NCI-H526 treated with DMSO at 0.1 percent for 48 hours (cell line): Measurements from ENCODE around the gene SCNN1G.

ENCODE experiments used
- DNase-seq: peaks from one replicate; lab custom pipeline; 2025; lab: John Stamatoyannopoulos, UW

The SCNN1G gene

DNA sequence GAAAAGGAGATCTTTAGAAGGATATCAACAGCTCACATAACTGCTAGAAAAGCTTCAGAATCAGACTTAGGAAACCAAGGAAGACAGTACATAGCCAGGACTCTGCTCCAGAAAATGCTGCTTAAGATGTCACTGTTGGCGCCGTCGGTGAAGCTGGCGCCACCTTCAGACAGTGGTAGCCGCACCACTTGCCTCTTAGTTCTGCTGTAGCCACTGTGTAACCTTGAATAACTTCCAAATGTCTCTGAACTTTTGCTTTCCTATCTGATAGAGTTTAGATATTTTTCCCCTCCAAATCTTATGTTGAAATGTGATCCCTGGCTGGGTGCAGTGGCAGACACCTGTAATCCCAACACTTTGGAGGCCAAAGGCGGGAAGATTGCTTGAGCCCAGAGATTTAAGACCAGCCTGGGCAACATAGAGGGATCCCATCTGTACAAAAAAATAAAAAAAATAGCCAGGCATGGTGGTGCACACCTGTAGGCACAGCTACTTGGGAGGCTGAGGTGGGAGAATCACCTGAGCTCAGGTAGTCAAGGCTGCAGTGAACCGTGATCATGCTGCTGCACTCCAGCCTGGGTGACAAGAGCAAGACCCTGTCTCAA, 27.0 kb upstream of the SCNN1G start:
- no peak for DNase-seq

DNA sequence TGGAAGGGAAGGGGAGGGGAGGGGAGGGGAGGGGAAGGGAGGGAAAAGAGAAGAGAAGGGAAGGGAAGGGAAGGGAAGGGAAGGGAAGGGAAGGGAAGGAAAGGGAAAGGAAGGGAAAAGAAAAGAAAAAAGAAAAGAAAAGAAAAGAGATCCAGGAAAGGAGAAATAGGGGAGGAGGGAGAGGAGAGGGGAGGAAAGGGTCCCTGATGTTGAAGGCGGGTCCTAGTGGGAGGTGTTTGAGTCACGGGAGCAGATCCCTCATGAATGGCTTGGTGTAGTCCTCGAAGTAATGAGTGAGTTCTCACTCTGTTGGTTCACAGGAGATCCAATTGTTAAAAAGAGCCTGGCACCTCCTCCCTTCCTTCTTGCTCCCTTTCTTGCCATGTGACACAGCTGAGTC, 26.4 kb upstream of the SCNN1G start:
- no peak for DNase-seq

DNA sequence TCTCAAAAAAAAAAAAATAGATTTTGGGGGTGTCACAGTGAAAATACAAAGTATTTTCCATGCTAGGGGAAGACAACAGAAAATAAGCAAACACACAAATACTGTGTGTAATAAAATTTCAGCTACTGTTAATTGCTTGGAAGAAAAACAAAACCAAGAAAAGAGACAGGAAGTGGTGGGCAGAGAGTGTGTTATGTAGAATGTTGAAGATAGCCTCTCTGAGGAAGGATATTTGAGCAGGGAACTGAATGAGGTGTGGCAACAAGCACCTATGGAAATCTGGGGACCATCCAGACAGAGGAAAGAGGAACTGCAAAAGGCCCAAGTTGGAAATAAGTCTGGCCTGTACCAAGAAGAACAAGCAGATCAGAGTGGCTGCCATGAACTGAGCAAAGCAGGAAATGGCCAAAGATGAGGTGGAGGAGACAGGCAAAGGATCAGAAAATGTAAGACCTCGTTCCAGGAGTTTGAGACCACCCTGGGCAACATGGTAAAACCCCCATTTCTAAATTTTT, 25.5 kb upstream of the SCNN1G start:
- DNase-seq = no peak

DNA sequence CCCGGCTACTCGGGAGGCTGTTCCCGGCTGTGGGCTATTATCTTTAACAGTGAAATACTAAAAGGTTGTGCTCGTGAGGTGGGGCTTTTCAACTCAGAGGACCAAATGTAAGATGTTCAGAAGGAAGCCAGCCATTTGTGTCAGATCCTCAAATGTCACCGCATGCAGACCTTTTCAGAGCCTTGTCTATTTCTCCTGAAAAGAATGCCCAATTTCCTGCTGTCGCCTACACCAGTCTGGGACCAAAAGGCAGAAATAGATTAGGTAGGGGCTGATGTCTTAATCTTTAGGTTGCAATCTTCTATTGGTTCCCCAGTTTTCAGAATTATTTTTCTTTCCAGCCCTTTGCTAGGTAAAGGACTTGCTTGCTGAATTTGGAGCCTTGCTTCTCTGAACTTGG, 24.4 kb upstream of the SCNN1G start:
- no peak for DNase-seq

DNA sequence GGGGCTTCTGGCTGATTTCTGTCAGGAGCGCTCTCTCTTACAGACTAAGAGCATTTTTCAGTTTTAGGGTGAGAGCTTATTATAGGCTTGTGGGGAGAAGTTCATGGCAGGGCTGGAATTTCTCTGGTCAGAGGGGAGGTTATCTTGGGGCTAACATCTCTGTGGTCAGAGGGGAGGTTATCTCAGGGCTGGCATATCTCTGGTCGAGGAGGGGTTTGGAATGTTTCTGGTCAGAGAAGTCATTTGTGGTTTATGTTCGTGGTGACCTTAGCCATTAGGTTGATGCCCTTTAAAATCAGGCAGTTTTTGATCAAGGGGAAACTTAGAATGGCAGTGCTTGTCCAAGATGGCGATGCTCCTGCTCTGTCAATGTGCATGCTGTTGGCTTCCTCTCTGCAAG, 22.5 kb upstream of the SCNN1G start:
- DNase-seq = no peak

DNA sequence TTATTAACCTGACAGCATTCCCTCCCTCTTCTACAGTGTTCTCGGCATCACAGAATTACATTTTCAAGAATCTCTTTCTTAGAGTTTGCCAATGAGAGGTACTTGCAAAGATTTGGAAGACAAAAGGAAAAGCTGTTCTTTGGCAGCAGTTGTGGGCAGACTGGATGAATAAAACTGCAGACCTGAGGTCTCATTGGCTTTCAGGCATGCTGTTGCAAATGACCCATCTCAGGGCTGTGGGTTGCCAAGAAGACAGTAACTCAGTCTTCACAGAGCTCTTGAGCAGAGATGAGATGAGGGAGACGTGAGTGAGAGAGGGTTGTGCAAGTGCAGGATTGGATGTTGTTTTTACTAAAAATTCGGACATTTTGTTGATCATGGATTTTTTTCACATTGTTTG, 22.0 kb upstream of the SCNN1G start:
- DNase-seq = no peak

DNA sequence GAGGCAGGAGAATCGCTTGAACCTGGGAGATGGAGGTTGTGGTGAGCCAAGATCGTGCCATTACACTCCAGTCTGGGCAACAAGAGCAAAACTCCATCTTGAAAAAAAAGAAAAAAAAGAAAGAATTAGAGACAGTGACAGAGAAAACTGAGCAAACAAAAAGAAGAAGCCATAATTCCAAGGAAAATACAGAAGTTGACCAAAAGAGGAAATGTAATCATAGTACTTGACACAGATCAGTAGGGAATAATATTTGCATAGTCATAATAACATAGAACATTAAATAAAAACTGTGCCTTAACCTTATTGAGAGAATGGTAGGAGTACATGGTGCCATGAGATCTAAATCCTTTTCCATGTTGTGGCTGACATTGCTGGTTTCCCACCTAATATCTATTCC, 18.6 kb upstream of the SCNN1G start:
- DNase-seq = no peak

DNA sequence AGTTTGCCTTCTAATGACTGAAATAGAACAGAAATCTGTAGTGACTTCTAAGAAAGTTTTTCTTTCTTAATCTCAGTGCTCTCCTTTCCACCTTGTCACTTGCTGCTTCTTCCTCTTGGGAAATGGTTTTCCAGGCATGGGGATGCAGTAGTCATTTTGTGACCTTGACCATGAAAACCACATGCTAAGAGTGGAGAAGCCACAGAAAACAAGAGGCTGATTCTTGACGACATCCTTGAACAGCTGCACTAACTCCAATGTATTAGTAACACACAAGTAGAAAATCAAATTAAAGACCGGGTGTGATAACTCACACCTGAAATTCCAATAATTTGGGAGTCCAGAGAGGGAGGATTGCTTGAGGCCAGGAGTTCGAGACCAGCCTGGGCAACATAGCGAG, 17.8 kb upstream of the SCNN1G start:
- DNase-seq = no peak

DNA sequence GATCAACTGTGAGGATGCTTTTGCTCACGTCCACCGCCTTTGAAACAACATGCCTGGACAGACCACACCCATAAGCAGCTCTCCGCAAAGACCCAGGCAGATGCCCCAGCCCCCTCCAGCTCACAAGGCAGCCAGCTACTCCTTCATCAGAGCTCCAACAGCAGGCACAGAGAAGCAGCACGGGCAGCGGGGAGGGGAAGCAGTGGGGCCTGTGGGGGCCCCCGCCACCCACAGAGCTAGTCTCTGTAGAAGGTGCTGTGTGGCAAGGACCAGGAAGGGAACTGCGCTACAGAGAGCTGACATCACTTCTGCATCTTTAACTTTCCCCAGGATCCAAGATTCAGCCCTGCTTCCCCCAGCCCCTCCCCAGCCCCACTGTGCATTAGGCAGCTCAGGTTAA, 10.0 kb upstream of the SCNN1G start:
- DNase-seq = no peak

DNA sequence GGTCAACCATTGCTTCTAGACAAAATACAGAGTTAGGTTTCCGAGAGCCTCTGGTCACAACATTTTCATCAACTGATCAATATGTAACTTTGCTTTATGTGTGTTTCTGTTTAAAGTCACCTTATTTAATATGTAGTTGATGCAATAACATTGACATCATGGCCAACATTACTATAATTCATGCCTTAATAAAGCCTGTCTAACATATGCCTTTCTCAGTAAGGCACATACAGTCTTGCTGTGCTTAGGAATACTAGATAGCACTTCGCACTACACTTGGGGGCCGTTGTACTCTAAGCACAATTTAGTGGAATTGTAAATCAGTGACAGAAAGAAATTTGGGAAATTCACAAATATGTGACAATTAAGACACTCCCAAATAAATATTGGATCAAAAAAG, 9.6 kb upstream of the SCNN1G start:
- DNase-seq = no peak

DNA sequence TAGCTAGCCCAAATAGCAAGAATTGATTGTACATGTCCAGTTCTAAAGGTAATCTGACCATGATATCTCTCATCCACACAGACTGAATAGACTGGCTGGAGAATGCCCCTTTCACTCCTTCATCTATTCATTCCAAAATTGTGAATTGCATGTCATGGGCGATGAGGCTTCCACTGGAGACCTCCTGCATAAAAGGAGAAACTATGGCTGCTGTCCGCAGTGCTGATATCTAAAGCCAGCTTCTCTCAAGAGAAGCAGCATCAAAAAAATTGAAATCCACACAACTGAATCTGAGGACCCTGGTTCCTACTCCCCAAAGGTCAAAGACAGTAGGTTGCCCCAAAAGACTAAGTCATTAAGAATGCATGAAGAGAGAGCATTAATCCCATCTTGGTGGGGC, 7.9 kb upstream of the SCNN1G start:
- no peak for DNase-seq

DNA sequence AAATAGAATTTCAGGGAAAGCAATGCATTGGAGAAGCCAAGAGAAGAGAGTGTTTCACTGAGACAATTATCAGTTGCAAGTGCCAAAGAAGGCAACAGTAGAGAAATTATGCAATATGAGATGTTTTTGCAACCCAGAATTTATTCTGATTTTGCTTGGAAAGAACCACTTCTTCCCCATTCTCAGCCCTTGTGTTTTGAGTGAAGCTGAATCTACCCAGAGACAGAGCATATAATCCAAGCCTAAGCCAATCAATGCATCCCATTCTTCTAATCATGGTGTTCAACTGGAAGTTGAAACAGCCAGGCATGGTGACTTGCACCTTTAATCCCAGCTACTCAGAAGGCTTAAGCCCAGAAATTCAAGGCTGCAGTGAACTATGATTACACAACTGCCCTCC, 6.9 kb upstream of the SCNN1G start:
- no peak for DNase-seq

DNA sequence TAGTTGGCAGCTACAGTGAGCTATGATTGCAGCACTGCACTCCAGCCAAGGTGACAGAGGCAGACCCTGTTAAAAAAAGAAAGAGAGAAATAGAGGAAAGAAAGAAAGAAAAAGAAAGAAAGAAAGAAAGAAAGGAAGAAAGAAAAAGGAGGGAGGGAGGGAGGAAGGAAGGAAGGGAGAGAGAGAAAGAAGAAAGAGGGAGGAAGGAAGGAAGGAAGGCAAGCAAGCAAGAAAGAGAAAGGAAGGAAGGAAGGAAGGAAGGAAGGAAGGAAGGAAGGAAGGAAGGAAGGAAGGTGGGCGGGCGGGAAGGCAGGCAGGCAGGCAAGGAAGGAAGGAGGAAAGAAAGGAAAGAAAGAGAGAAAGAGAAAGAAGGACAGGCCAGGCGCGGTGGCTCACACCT, 1.0 kb upstream of the SCNN1G start:
- DNase-seq = no peak

DNA sequence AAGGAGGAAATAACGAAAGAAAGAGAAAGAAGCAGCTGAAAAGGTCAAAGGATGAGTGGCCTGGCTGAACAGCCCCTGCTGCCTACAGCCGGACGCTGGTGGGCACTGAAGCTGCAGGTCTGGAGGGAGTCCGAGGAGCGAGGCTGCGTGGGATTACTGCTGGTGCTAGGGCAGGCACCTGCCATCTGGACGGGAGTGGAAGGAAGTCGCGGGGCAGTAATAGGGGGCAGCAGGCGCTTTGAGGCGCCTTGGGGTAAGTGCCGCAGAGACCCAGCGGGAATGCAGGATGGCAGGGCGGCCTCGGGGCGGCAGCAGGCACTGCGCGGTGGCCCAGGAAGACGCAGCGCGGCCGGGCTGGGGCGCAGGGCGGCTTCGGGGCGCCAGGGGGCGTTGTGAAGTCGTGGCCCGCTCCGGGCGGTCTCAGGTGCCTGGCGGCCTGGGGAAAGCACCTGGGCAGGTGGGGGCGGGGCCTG, 303 bp upstream of the SCNN1G start:
- DNase-seq = peak; percentile 82

DNA sequence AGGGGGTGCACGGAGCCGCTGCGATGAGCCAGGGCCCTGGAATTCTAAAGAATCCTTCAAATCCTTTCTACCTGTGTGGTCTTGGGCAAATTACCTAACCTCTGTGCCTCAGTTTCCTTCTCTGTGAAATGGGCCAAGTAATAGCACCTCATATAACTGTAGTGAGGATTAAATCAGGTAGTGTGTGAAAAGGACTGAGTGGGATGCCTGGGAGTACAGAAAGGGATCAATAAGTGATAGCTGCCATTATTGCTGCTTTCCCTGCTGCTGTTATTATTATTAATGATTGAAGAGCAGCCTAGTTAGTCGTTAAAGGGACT, 958 bp downstream of the SCNN1G start:
- DNase-seq = no peak

DNA sequence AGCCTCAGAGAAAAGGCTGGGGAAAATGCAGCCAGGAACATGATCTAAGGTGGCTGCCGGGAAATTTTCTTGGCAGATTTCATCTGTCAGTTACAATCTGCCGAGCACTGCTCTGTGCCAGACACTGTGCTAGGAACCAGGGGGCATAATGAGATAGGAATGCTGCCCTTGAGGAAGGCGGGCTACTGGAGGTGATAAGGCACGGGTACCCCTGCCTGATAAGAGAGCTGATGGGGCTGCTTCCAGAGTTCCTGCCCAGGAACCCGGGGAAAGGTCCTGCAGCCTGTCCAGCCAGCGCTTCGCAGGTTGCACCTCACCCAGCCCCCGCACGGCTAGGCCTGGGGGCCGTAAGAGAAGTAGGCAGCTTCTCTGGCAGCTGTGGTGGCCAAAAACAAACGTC, 3.1 kb downstream of the SCNN1G start:
- no peak for DNase-seq

DNA sequence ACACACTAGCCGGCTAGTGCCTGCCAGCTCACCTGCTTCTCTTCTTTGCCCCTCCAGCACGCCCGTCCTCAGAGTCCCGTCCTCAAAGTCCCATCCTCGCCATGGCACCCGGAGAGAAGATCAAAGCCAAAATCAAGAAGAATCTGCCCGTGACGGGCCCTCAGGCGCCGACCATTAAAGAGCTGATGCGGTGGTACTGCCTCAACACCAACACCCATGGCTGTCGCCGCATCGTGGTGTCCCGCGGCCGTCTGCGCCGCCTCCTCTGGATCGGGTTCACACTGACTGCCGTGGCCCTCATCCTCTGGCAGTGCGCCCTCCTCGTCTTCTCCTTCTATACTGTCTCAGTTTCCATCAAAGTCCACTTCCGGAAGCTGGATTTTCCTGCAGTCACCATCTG, 3.6 kb downstream of the SCNN1G start:
- no peak for DNase-seq

DNA sequence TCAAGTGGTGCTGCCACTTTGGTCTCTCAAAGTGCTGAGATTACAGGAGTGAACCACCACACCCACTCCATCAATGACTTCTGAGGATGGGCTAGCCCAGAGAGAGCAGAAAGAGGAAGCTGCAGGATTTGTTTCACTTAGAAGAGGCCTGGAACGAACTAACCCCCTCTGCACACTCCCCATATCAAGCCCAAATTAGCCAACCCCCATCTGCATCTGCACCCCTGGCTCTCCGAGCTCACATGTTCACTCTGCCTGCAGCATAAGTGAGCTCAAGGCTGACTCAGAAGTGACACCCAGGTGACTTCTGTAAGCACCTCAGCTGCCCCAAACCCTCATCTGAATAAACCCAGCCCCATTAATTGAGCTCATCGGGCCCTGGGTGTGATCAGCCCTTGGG, 4.8 kb downstream of the SCNN1G start:
- DNase-seq = no peak

DNA sequence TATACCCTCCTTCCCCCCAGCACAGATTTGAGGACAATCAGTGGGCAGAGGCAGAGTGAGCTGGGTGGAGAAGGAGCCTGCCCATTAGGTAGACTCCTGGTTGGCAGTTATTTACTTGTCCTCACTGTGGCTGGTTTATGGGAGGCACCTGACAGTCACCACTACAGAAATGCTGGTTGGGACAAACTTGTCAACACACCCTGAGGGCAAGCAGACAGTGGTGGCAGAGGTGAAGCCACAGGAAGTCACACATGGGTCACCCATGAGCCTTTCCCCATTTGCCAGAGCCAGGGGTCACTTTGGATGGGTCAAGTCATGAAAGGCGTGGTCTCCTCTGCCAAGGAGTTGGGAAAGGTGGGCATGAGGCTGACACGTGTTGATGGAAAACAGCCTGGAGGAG, 6.4 kb downstream of the SCNN1G start:
- no peak for DNase-seq

DNA sequence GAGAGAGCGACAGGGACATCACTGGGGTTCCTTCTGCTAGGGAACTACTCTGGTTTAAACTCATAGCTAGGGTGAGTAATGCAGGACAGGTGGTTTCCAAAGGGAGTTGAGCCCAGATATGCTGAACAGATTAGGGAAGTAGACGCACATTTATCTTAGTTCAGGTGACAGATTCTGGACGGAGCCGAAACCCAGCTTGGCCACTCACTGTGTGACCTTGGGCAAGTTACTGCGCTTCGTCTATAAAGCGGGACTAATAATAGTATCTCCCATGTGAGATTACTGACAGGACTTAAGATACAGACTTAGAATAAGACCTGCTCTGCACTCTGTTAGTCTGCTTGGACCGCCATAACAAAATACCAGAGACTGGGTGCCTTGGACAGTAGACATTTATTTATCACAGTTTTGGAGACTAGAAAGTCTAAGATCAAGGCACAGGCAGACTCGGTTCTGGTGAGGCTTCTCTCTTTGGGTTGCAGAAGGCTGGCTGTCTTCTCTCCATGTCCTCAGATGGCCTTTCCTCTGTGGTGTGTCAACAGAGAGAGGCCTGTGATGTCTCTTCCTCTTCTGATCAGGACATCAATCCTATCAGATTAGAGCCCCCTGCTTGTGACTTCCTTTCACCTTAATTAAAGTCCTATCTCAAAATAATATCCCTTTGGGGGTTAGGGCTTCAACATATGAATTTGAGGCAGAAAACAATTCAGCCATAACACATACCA, 12.1 kb downstream of the SCNN1G start:
- DNase-seq = no peak

DNA sequence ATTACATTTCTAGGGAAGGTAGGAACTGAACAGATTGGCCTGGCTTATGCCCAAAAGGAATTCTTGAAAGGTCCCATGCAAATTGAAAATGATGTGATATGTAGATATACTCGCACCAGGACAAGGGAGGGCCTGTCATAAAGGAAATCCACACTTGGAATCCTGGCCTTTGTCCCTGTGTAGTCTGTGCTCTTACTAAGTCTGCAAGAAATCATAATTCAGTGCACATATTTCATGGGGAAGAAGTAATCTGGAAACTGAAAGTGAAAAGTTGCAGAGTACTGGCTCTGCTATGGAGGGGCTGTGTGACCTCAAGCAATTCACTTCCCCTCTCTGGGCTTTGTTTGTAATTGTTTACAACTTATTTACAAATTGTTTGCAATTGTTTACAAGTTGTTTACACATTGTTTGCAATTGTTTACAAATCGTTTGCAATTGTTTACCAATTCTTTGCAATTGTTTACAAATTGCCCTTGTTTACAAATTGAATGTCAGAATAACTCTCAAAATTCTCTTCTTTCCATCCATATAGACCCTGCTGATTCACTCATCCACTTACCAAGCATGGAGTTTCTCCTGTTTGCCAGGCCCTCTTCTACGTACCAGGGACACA, 12.9 kb downstream of the SCNN1G start:
- no peak for DNase-seq

DNA sequence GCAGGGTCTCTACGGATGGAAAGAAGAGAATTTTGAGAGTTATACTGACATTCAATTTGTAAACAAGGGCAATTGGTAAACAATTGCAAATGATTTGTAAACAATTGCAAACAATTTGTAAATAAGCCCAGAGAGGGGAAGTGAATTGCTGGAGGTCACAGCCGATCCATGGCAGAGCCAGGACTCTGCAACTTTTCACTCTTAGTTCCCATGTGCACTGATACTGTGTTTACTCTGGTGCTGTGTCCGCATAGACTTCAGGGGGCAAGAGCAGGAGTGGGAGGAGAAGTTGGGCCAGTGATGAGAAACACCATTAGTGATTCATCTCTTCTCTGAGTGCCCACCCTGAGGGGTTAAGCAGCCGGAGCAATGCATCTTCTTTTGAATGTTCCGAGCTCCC, 14.0 kb downstream of the SCNN1G start:
- DNase-seq = no peak

DNA sequence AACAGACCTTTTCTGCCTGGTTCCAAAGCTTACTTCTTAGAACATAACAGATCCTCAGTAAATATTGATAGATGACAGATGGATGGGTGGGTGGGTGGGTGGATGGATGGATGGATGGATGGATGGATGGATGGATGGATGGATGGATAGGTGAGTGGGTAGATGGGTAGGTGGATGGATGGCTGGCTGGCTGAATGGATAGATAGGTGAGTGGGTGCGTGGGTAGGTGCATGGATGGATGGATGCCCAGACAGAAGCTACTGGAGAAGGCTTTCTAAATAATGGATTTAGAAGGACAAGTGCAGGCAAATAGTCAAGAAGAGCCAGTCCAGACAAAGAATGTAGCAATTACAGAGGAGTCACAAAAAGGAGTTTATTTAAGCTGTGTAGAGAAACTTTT, 19.6 kb downstream of the SCNN1G start:
- DNase-seq = no peak

DNA sequence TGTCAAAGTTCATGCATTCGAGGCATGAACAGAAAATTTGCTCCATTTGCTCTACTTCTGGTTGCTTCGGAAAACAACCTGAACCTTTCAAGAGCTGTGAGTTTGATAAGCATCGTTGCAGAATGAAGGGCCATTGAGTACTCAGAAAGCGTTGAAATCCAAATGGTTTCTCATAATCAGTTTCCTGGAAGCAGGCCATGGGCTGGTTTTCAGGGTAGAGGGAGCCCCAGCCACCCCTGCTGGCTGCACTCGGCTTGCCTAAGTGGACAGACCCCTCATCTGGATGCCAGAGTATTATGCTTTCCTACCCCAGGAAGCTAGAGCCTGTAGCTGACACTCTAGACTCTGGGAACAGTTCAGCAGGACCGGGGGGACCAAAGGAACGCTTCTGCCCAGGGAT, 24.4 kb downstream of the SCNN1G start:
- DNase-seq = no peak
